Neural progenitor cell (in vitro differentiated cells): ENCODE data around the gene MIR17HG.

Experiments
- CTCF ChIP-seq: fragments of 200-600 bp; sonication (generic); IDR thresholded peaks from 2 replicates; pipeline ENCODE4 v1.5.1; 2017; ENCODE audit warnings: antibody characterized with exemption, mild to moderate bottlenecking
- EZH2 ChIP-seq: fragments of 200-600 bp; sonication (generic); IDR thresholded peaks from 2 replicates; pipeline ENCODE4 v1.6.1; 2017; ENCODE audit warnings: antibody characterized with exemption, mild to moderate bottlenecking, moderate library complexity
- EZH2phosphoT487 ChIP-seq: fragments of 200-600 bp; sonication (generic); IDR thresholded peaks from 2 replicates; pipeline ENCODE4 v1.6.1; 2017; ENCODE audit warnings: antibody characterized with exemption

- TF ChIP-seq CTCF (no peak), EZH2phosphoT487 (no peak), EZH2 (no peak)
Measured at GRCh38 chr13:91356919-91357612, 9.6 kb downstream of the MIR17HG start.
